ENCODE results near the gene TOR2A.
"Not testable (repeated sequence)": the region's sequence is repeated elsewhere in the genome, so short reads cannot be mapped to it uniquely, and the experiment has no call there.

TOR2A gene

GRCh38 chr9:127734747-127735529 lies at the start of gene TOR2A:
TOR2A (minus strand) TSS chr9:127735294; CDS start chr9:127735270, 24 bp downstream.
- peak; percentile 99 for DNase-seq

DNA sequence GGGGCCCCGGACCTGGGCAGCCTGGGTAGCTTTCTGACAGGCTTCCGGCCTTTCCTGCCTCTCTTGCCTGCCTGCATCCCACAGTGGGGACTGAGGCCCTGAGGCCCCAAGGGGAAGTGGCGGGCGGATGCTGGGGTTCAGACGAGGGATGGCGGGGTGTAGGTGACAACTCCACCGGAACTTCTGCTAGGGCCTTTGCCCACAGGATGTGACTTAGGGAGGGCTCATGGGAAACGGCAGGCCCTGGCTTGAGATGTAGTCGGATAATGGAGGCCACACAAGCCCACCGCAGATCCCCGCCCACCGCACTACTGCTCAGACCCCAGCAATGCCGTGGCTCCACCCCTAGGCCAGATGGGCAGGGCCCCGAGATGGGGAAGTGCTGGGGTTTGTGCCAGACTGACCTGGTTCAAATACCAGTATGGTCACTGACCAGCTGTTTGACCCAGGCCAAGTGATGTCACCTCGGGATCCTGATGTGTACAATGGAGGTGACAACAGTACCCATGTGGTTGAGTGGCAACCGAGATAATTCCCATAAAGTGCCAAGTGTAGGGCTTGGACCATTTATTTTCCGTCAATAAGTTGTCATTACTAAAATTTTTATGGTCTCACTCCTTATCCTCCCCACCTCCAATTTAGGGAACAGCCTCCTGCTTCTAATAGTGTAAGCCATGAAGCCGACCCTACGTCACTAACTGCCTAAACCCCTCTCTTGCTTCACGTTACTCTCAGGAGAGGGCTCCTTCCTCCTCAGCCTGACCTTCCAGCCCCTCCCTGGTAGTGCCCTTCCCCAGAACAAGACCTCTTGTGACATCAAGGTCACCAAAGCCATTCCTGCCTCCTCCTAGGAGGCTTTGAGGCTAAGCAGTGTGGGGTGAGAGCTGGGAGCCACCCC lies 48.3 kb upstream of the TOR2A start:
- peak; percentile 81 for DNase-seq

GRCh38 chr9:127781806-127782205 lies 46.7 kb upstream of the TOR2A start:
- no peak for DNase-seq

DNA sequence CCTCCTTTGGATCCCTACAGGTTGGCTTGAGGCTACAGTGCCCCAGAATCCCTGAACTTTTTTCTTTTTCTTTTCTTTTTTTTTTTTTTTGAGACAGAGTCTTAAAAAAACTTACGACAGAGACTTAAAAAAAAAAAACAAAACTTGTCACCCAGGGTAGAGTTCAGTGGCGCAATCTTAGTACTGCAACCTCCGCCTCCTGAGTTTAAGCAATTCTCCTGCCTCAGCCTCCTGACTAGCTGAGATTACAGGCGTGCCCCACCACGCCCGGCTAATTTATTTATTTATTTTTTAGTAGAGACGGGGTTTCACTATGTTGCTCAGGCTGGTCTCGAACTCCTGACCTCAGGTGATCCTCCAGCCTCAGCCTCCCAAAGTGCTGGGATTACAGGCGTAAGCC lies 45.8 kb upstream of the TOR2A start:
- not testable (repeated sequence) for DNase-seq

- DNase-seq = no peak
Observed at GRCh38 chr9:127780126-127780885, 45.2 kb upstream of the TOR2A start.

GRCh38 chr9:127779136-127779981 lies 44.3 kb upstream of the TOR2A start:
- DNase-seq = peak; percentile 35

- peak; percentile 33 for DNase-seq
Observed at GRCh38 chr9:127778280-127779135, 43.4 kb upstream of the TOR2A start, which contains the start of gene SH2D3C. SH2D3C (minus strand) TSS chr9:127778666; CDS start chr9:127778627, 39 bp downstream.

- no peak for DNase-seq
Observed at GRCh38 chr9:127777368-127777980, 42.4 kb upstream of the TOR2A start.

DNA sequence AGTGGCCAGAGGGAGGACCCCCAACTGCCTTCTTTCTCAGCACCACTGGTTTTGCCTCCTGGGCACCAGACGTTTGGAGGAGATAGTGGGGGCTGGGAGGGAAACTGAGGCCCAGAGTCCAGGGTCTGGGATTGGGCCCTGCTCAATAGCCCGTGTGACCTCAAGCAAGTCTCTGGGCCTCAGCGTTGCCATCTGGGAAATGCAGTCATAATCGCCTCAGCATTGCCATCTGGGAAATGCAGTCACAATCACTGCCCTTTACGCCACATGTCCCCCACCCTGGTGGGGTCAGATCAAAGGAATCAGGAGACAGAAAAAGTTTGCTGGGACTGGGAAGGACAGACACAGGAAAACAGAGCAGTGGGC lies 41.8 kb upstream of the TOR2A start:
- no peak for DNase-seq

DNA sequence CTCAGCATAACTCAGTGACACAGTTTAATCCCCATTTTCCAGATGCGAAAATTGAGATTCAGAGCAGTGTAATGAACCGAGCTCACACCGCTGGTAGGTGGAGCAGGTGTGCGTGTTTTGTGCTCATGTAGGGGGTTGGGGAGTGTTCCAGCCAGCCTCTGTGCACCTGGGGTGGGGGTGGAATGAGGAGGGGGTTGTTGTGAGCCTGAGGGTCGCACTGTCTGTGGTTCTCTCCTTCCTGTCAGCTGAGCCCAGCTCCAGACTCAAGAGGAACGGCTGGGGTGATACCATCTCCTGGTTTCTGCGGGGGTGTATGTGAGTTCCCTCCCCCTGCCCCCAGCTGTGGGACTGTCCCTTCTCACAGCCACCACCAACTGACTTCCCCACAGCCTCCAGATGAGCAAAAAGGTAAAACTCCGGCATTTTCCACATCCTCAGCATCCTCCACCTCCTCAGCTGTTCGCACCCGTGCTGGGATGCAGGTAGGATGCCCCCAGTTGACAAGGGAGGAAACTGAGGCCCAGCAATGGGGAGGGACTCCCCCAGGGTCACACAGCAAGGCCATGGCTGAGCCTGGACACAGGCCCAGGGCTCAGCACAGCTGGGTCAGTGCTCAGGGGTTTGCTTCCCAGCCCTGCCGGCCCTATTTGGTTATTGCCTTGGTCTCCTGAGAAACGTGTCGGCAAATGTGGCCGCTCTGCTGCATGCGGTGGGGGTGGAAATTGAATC lies 41.3 kb upstream of the TOR2A start:
- peak; percentile 81 for DNase-seq

DNA sequence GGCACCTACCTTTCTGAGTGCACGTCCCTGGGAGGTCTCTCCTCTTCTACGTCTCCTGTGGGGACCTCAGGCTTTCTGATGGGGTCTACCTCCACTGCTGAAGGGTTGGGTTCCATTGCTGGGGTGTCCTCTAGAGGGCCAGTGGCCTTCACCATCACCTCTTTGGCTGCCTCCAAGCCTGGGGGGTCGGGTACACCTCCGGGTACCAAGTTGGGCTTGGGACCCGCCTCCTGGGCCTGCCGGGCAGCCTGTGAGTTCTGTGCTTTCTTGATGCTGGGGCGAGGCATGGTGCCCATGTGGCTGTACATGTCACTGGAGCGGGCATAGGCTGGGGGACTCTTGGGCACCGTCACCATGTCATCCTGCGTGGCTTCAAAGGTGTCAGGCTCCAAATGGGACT lies 38.9 kb upstream of the TOR2A start:
- DNase-seq = no peak

DNA sequence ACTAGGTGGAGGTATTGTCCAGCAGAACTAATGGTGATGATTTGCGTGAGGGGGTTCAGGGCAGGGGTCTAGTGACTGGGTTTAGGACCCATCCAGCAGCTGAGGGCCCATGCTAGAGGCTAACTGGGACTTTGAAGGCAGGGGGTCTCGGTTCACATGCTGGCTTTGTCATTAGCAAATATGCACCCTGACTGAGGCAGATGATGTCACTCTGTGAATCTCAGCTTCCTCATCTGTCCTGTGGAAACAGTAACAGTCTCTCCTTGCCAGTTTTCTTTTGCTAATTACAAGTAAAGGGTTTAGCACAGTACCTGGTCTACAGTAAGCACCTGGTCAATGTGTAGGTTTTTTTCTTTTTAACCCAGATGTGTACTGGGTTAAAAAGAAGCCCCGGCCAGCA lies 38.2 kb upstream of the TOR2A start:
- DNase-seq = no peak

- DNase-seq = no peak
Observed at GRCh38 chr9:127772603-127773002, 37.5 kb upstream of the TOR2A start.

DNA sequence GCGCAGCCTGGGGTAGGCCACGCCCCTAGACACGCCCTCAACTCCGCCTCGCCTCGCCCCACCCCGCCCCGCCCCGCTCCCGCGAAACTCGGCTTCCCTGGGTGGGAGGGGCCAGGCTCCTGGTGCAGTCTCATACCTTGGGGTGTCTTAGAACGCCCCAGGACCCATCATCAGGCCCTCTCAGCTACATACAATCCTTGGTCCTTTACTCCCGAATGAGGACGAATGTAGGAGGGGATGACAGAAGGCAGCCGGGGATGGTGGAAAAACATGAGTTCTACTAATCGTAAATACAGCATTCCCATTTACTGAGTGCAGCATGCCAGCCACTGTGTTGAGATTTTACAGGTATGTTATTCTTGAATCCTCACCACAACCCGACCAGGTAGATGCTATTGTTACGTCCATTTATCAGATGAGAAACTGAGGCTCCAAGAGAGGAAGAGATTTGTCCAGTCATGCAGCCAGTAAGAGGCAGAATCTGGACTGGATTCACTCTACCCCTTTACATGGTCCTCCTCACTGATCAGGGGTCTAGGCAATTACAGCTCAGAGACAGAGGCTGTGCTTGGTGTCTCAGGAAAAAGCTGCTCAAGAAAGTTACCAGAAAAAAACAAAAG lies 36.6 kb upstream of the TOR2A start:
- DNase-seq = no peak

- DNase-seq = peak; percentile 90
Observed at GRCh38 chr9:127770905-127771569, 35.9 kb upstream of the TOR2A start.

- DNase-seq = no peak
Observed at GRCh38 chr9:127770583-127770904, 35.5 kb upstream of the TOR2A start.

GRCh38 chr9:127769929-127770582 lies 35.0 kb upstream of the TOR2A start:
- DNase-seq = no peak

DNA sequence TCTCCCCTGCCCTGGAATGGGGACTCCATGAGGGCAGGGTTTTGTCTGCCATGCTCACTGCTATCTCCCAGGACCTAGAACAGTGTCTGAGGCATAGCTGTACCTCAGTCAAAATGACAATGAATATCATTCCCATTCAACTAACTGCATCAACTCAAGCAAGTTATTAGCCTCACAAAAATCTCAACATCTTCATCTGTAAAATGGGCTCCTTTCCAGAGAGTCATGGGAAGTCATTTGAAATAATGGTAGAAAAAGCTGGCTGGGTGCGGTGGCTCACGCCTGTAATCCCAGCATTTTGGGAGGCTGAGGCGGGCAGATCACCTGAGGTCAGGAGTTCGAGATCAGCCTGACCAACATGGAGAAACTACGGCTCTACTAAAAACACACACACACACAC lies 34.0 kb upstream of the TOR2A start:
- no peak for DNase-seq

DNA sequence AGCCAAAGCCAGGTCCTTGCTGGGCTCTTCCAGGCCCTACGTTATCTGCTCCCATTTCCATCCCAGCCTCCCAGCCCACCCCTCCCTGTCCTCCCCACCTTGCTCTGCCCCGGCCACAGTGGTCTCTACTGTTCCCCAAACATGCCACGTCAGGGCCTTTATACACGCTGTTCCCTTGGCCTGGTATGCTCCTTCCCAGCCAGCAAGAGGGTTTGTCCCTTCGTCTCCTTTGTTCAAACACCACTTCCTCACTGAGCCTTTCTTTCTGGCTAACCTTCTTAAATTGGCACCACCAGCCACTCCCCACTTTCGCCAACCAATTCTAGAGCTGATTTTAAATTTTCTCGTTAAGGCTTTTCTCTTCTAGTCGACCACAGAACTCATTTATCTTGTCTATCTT lies 33.6 kb upstream of the TOR2A start:
- DNase-seq = no peak
